ENCODE data around the gene FGD3.

The FGD3 gene

GRCh38 chr9:93049491-93049890 is 102.2 kb downstream of the FGD3 start:
- CTCF ChIA-PET: interaction anchor here (0.6 kb wide), 1 partner anchor 374 kb away, joined by 5 read pairs; no protein-coding TSS in a partner anchor
- no peak for DNase-seq (ENCODE audit: extremely low spot score)
- POLR2A ChIA-PET: no interaction called here

GRCh38 chr9:93050231-93050630 is 102.9 kb downstream of the FGD3 start:
- CTCF ChIA-PET: no interaction called here
- TF ChIP-seq FOXK2 (IDR thresholded peaks at IDR 0.05): no peak
- no peak for TF ChIP-seq NFRKB (IDR thresholded peaks at IDR 0.05)
- TF ChIP-seq HDGF (IDR thresholded peaks at IDR 0.05; ENCODE audit: borderline replicate concordance): no peak
- no peak for TF ChIP-seq ARNT (IDR thresholded peaks at IDR 0.05)
- no peak for TF ChIP-seq ELF4 (IDR thresholded peaks at IDR 0.05)
- no peak for TF ChIP-seq SUZ12 (IDR thresholded peaks at IDR 0.05)
- TF ChIP-seq FOXM1 (IDR thresholded peaks at IDR 0.05; ENCODE audit: borderline replicate concordance): no peak
- TF ChIP-seq PKNOX1 (IDR thresholded peaks at IDR 0.05): no peak
- TF ChIP-seq SP1 (IDR thresholded peaks at IDR 0.05): no peak
- no peak for TF ChIP-seq TARDBP (IDR thresholded peaks at IDR 0.05)
- TF ChIP-seq FOXA1 (IDR thresholded peaks at IDR 0.05): no peak
- TF ChIP-seq LEF1 (IDR thresholded peaks at IDR 0.05; ENCODE audit: borderline replicate concordance): no peak
- no peak for TF ChIP-seq BHLHE40 (IDR thresholded peaks at IDR 0.05; ENCODE audit: borderline replicate concordance)
- no peak for TF ChIP-seq CTBP1 (IDR thresholded peaks at IDR 0.05; ENCODE audit: borderline replicate concordance)
- POLR2A ChIA-PET: no interaction called here
- no peak for DNase-seq (ENCODE audit: extremely low spot score)

More at GRCh38 chr9:93049491-93049890, 102.2 kb downstream of the FGD3 start:
- TF ChIP-seq HDGF (IDR thresholded peaks at IDR 0.05; ENCODE audit: borderline replicate concordance) (no peak), CTBP1 (IDR thresholded peaks at IDR 0.05; ENCODE audit: borderline replicate concordance) (no peak), FOXA1 (IDR thresholded peaks at IDR 0.05) (no peak), TARDBP (IDR thresholded peaks at IDR 0.05) (no peak), LEF1 (IDR thresholded peaks at IDR 0.05; ENCODE audit: borderline replicate concordance) (no peak), NFRKB (IDR thresholded peaks at IDR 0.05) (no peak), ELF4 (IDR thresholded peaks at IDR 0.05) (no peak), SP1 (IDR thresholded peaks at IDR 0.05) (no peak), ZNF384 (IDR thresholded peaks at IDR 0.05) (no peak), SUZ12 (IDR thresholded peaks at IDR 0.05) (no peak), PKNOX1 (IDR thresholded peaks at IDR 0.05) (no peak), ARNT (IDR thresholded peaks at IDR 0.05) (no peak), BHLHE40 (IDR thresholded peaks at IDR 0.05; ENCODE audit: borderline replicate concordance) (no peak)

GRCh38 chr9:93051680-93052089 is 104.4 kb downstream of the FGD3 start:
- DNase-seq (ENCODE audit: extremely low spot score): no peak
- POLR2A ChIA-PET: no interaction called here
- TF ChIP-seq ZNF384 (IDR thresholded peaks at IDR 0.05) (no peak), FOXM1 (IDR thresholded peaks at IDR 0.05; ENCODE audit: borderline replicate concordance) (no peak), ARNT (IDR thresholded peaks at IDR 0.05) (no peak), HDGF (IDR thresholded peaks at IDR 0.05; ENCODE audit: borderline replicate concordance) (no peak), PKNOX1 (IDR thresholded peaks at IDR 0.05) (no peak), SP1 (IDR thresholded peaks at IDR 0.05) (no peak), L3MBTL2 (conservative IDR thresholded peaks at IDR 0.05) (no peak), FOXA1 (IDR thresholded peaks at IDR 0.05) (no peak), NFRKB (IDR thresholded peaks at IDR 0.05) (no peak), LEF1 (IDR thresholded peaks at IDR 0.05; ENCODE audit: borderline replicate concordance) (no peak), CTBP1 (IDR thresholded peaks at IDR 0.05; ENCODE audit: borderline replicate concordance) (no peak), FOXK2 (IDR thresholded peaks at IDR 0.05) (no peak)
- CTCF ChIA-PET: no interaction called here

- TF ChIP-seq HDGF (IDR thresholded peaks at IDR 0.05; ENCODE audit: borderline replicate concordance) (no peak), ARNT (IDR thresholded peaks at IDR 0.05) (no peak), L3MBTL2 (conservative IDR thresholded peaks at IDR 0.05) (no peak), ELF4 (IDR thresholded peaks at IDR 0.05) (no peak), SUZ12 (IDR thresholded peaks at IDR 0.05) (no peak), FOXK2 (IDR thresholded peaks at IDR 0.05) (no peak), CTBP1 (IDR thresholded peaks at IDR 0.05; ENCODE audit: borderline replicate concordance) (no peak), NFRKB (IDR thresholded peaks at IDR 0.05) (no peak), TARDBP (IDR thresholded peaks at IDR 0.05) (no peak)
- POLR2A ChIA-PET: no interaction called here
- no peak for DNase-seq (ENCODE audit: extremely low spot score)
These were observed 105.6 kb downstream of the FGD3 start for GRCh38 chr9:93052791-93053540.

GRCh38 chr9:93053781-93054331 is 106.5 kb downstream of the FGD3 start:
- TF ChIP-seq HDGF (IDR thresholded peaks at IDR 0.05; ENCODE audit: borderline replicate concordance) (no peak), SUZ12 (IDR thresholded peaks at IDR 0.05) (no peak)
- POLR2A ChIA-PET: no interaction called here
- DNase-seq (ENCODE audit: extremely low spot score): no peak
- CTCF ChIA-PET: no interaction called here

More at GRCh38 chr9:93052791-93053540, 105.6 kb downstream of the FGD3 start:
- CTCF ChIA-PET: no interaction called here

All from HEK293T (cell line).